Bronchial epithelial cell (primary cell): ENCODE measurements around the gene PDZD4. TPM values are rescaled to one million over a fixed set of nuclear protein-coding genes. Genes with fewer than 3 reads are reported as not detected.

Source experiments
- DNase-seq: peaks from one replicate; pipeline ENCODE4 v3.0.0-alpha.2; 2010; ENCODE audit warnings: low read depth
- FAIRE-seq: peaks from 2 replicates; lab custom pipeline; 2011; peaks lifted over from hg19 to GRCh38; lab: Jason Lieb, UNC
- H3K27me3 ChIP-seq: 2 replicates; pipeline ENCODE4 v1.5.1; 2011; ENCODE audit warnings: low read length; ENCODE audit not compliant: control insufficient read depth, insufficient read depth
- H3K36me3 ChIP-seq: 2 replicates; pipeline ENCODE4 v1.5.1; 2011; ENCODE audit warnings: low read length; ENCODE audit not compliant: control insufficient read depth, insufficient read depth
- H3K4me3 ChIP-seq: 2 replicates; pipeline ENCODE4 v1.5.1; 2011; ENCODE audit warnings: mild to moderate bottlenecking, low read depth, low read length, control low read depth
- CTCF ChIP-seq: IDR thresholded peaks from 2 replicates; pipeline ENCODE4 v1.5.1; 2011; ENCODE audit warnings: mild to moderate bottlenecking, moderate library complexity, low read length, control low read depth, inconsistent platforms; ENCODE audit not compliant: insufficient read depth, severe bottlenecking
- total RNA-seq: library from RNA; depleted of rRNA; stranded (reverse); fragments of >200 nt; gene quantifications from 2 replicates; pipeline ENCODE4 v1.2.1, GENCODE V29; 2014

PDZD4 gene
- total RNA-seq, 1 donor from 2014 or later = under 0.01 TPM

GRCh38 chrX:153871946-153872878 lies 41.9 kb upstream of the PDZD4 start:
- Histone ChIP-seq H3K27me3 (no peaks in the 10 kb centered on the region), H3K4me3 (no peak overlapping the region), H3K36me3 (no peaks in the 10 kb centered on the region)
- FAIRE-seq = no peak
- no peak for TF ChIP-seq CTCF
- DNase-seq = no peak

- H3K27me3 ChIP-seq = no peaks in the 10 kb centered on the region
- peak; percentile 23 for FAIRE-seq
- no peaks in the 10 kb centered on the region for H3K36me3 ChIP-seq
- no peak for TF ChIP-seq CTCF
- H3K4me3 ChIP-seq = no peak overlapping the region
- no peak for DNase-seq
Observed at GRCh38 chrX:153871451-153871850, 41.1 kb upstream of the PDZD4 start.

- no peak for TF ChIP-seq CTCF
- FAIRE-seq (no peak), DNase-seq (no peak)
- no peaks in the 10 kb centered on the region for H3K36me3 ChIP-seq
- H3K4me3 ChIP-seq = no peak overlapping the region
- no peaks in the 10 kb centered on the region for H3K27me3 ChIP-seq
Observed at GRCh38 chrX:153870791-153871360, 40.5 kb upstream of the PDZD4 start.

- H3K4me3 ChIP-seq = no peak overlapping the region
- H3K27me3 ChIP-seq = no peaks in the 10 kb centered on the region
- DNase-seq = no peak
- no peak for TF ChIP-seq CTCF
- H3K36me3 ChIP-seq = no peaks in the 10 kb centered on the region
- FAIRE-seq = no peak
Observed at GRCh38 chrX:153870288-153870690, 39.9 kb upstream of the PDZD4 start.

GRCh38 chrX:153869473-153870287 lies 39.3 kb upstream of the PDZD4 start:
- no peaks in the 10 kb centered on the region for H3K27me3 ChIP-seq
- DNase-seq (no peak), FAIRE-seq (no peak)
- no peak overlapping the region for H3K4me3 ChIP-seq
- TF ChIP-seq CTCF = no peak
- no peaks in the 10 kb centered on the region for H3K36me3 ChIP-seq
